ENCODE measurements around the gene ENOX1.

- TF ChIP-seq EP300 (IDR thresholded peaks at IDR 0.05) (no peak), POLR2A (IDR thresholded peaks at IDR 0.05) (no peak)
- TF ChIP-seq, protein P1, sequence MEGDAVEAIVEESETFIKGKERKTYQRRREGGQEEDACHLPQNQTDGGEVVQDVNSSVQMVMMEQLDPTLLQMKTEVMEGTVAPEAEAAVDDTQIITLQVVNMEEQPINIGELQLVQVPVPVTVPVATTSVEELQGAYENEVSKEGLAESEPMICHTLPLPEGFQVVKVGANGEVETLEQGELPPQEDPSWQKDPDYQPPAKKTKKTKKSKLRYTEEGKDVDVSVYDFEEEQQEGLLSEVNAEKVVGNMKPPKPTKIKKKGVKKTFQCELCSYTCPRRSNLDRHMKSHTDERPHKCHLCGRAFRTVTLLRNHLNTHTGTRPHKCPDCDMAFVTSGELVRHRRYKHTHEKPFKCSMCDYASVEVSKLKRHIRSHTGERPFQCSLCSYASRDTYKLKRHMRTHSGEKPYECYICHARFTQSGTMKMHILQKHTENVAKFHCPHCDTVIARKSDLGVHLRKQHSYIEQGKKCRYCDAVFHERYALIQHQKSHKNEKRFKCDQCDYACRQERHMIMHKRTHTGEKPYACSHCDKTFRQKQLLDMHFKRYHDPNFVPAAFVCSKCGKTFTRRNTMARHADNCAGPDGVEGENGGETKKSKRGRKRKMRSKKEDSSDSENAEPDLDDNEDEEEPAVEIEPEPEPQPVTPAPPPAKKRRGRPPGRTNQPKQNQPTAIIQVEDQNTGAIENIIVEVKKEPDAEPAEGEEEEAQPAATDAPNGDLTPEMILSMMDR (IDR thresholded peaks at IDR 0.05): no peak
Observed at GRCh38 chr13:43221611-43222010, 565.2 kb downstream of the ENOX1 start.
